Ovary (tissue), 3 donors: ENCODE data around the gene CUBN.

Experiments
- POLR2A ChIP-seq: fragments of 450-650 bp; IDR thresholded peaks from one replicate; pipeline ENCODE4 v1.6.1; 2017; ENCODE audit warnings: antibody characterized with exemption, mild to moderate bottlenecking, moderate library complexity
- TF ChIP-seq, protein P1 (sequence below), 3 donors: fragments of 450-650 bp in 2 of 3; fragments of 200-600 bp in 1 of 3; IDR thresholded peaks; one replicate each; pipeline versions ENCODE4 v1.5.1 to v1.8.0; 2016 to 2022; ENCODE audit warnings: antibody characterized with exemption in 3 of 3, mild to moderate bottlenecking in 1 of 3
- donor health status: DM: no; HTN: no; CAD: no.

DNA sequence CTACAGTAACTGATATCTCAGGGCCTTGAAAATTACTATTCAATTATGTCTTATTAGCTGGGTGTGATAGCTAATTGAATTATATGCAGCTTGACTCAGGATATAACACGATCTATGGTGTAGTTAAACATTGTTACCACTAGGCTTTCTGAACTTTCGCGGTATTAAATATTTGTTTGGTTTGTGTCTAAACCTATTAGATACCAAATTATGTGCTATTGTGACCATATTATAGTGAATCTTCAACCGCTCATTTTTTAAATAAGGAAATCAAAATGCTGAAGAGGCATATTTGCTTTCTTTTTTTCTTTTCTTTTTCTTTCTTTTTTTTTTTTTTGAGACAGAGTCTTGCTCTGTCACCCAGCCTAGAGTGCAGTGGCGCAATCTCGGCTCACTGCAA lies 213.1 kb downstream of the CUBN start:
- no peak for TF ChIP-seq POLR2A
- TF ChIP-seq, protein P1, sequence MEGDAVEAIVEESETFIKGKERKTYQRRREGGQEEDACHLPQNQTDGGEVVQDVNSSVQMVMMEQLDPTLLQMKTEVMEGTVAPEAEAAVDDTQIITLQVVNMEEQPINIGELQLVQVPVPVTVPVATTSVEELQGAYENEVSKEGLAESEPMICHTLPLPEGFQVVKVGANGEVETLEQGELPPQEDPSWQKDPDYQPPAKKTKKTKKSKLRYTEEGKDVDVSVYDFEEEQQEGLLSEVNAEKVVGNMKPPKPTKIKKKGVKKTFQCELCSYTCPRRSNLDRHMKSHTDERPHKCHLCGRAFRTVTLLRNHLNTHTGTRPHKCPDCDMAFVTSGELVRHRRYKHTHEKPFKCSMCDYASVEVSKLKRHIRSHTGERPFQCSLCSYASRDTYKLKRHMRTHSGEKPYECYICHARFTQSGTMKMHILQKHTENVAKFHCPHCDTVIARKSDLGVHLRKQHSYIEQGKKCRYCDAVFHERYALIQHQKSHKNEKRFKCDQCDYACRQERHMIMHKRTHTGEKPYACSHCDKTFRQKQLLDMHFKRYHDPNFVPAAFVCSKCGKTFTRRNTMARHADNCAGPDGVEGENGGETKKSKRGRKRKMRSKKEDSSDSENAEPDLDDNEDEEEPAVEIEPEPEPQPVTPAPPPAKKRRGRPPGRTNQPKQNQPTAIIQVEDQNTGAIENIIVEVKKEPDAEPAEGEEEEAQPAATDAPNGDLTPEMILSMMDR (IDR thresholded peaks at IDR 0.05), result no peak
